Measurements from ENCODE around the gene MED9.

Gene MED9

GRCh38 chr17:17540278-17540906 is 63.6 kb downstream of the MED9 start:
- DNase-seq: no peak

- DNase-seq: no peak
Measured at GRCh38 chr17:17540935-17541639, 64.3 kb downstream of the MED9 start.

GRCh38 chr17:17541640-17542001 is 64.8 kb downstream of the MED9 start:
- DNase-seq: no peak
